ENCODE measurements around the gene UBALD2.
"Not testable (repeated sequence)": the region's sequence is repeated elsewhere in the genome, so short reads cannot be mapped to it uniquely, and the experiment has no call there.

UBALD2 gene

GRCh38 chr17:76277300-76278267 is 12.4 kb downstream of the UBALD2 start:
- DNase-seq (ENCODE audit: low read depth) = no peak

GRCh38 chr17:76278268-76278908 is 13.2 kb downstream of the UBALD2 start:
- DNase-seq (ENCODE audit: low read depth) = no peak

DNA sequence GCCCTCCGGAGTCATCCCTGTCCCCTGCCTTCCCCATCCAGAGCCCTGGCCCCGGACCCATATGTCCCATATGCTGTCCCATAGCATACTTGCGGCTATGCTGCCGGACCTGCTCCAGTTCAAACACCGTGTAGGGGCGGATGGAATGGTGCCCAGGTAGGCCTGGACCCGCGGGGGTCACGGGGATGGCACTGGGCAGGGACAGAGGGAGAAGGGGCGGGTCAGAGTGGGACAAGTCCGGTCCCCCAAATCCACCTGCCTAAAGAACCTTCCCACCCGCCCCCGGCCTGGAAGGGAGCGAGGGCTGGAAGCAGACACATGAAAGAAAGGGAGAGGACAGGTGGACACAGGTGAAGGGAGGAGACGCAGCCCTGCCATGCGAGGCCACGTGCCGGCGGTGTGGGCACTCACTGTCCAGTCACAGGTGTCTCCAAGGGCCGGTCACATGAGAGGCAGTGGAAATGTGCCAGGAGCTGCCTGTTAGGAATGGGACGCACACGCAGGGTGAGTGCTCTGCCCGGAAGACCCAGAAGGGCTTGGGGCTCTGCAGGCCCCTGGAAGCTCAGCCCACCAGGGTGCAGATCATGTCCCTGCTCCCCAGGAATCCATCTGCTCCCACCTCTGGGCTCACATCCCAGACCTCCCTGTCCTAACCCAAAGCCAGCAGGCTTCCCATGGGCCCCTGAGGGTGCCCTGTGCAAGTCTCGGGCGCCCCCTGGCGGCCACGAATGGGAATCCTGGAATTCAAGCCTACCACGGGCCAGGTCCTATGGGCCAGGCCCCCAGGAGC is 14.0 kb downstream of the UBALD2 start:
- peak; percentile 73 for DNase-seq (ENCODE audit: low read depth)

- no peak for DNase-seq (ENCODE audit: low read depth)
Measured at GRCh38 chr17:76279742-76280287, 14.7 kb downstream of the UBALD2 start.

DNA sequence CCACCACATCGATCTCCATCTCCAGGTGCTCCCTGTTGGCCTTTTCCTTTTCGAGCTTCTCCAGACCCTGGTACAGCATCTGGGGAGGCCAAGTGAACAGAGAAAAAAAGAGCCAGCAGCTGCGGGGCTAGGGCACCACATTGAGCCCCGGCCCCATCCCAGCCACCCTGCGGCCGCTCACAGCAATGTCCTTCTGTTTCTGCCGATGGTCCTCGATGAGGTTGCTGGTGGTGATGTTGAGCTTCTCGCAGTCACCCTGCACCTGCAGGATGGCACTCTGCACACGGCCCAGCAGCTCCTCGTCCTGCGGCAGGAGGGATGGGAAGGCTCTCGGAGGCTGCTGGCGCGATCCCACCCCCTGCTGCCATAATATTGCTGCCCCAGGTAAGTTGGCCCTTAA is 15.5 kb downstream of the UBALD2 start:
- no peak for DNase-seq (ENCODE audit: low read depth)

DNA sequence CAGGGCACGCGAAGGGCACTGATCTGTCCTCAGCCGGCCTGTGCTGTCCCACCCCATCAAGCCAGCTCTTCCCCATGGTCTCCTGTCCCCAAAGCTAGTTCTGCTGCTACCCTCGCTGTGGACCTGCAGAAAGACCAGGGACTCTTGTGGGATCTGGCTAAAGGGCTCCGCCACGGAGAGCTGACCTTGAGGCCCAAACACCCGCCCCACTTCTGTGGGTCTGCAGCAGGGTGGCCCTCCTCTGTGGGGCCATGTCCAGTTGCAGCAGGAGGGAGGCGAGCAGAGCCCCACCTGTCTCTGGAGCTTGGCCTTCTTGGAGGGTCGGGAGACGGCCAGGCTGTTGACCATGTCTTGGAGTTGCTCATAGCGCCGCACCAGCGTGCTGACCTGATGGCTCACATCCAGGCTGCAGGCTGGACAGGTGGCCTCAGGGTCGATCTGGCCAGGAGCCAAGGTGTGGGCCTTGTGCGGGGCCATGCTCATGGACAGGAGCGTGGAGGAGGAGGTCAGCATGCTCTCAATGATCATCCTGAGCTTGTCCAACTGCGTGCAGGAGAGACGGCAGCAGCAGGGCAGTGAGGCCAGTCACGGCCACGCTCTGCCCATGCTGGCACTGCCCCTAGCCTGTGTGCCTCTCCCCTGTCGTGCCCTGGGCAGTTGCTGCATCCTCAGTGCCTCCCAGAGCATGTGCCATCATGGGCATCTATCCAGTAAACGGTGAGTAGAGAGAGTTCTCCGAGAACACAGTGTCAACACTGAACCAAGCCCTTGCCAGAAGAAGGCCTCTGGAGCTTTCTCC is 16.6 kb downstream of the UBALD2 start:
- no peak for DNase-seq (ENCODE audit: low read depth)

DNA sequence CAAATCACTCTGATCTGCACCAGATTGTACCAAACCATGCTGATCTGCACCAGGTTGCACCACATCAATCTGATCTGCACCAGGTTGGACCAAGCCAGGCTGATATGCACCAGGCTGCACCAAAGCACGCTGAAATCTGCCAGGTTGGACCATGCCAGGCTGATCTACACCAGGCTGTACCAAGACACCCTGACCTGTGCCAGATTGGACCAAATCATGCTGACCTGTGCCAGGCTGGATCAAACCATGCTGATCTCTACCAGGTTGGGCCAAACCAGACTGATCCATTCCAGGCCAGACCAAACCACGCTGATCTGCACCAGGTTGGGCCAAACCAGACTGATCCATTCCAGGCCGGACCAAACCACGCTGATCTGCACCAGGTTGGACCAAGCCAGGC is 27.4 kb downstream of the UBALD2 start:
- no peak for DNase-seq (ENCODE audit: low read depth)

GRCh38 chr17:76293106-76293505 is 28.0 kb downstream of the UBALD2 start:
- no peak for DNase-seq (ENCODE audit: low read depth)

DNA sequence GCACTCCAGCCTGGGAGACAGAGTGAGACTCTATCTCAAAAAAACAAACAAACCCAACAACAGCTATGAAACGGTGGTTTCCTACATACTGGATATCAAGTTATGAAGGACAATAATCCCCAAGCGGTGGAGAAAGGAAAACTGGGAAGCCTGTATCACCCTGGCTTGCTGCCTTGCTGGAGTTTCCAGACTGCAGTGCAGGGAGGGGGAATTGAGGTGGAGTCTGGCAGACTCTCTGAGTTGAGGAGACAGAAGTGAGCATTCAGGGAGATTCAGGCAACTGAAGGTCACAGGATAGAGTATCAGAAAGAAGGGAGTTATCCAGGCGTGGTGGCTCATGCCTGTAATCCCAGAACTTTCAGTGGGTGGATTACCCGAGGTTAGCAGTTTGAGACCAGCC is 31.0 kb downstream of the UBALD2 start:
- DNase-seq (ENCODE audit: low read depth) = no peak

- no peak for DNase-seq (ENCODE audit: low read depth)
Measured at GRCh38 chr17:76296889-76297288, 31.7 kb downstream of the UBALD2 start.

- DNase-seq (ENCODE audit: low read depth) = no peak
Measured at GRCh38 chr17:76297436-76297835, 32.3 kb downstream of the UBALD2 start.

- DNase-seq (ENCODE audit: low read depth) = no peak
Measured at GRCh38 chr17:76304226-76305134, 39.3 kb downstream of the UBALD2 start.

DNA sequence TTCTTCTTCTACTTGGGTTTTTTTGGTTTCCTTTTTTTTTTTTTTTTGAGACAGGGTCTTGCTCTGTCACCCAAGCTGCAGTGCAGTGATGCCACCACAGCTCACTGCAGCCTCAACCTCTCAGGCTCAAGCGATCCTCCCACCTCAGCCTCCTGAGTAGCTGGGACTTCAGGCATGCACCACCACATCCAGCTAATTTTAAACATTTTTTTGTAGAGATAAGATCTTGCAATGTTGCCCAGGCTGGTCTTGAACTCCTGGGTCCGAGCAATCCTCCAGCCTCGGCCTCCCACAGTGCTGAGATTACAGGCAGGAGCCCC is 39.9 kb downstream of the UBALD2 start:
- DNase-seq (ENCODE audit: low read depth) = not testable (repeated sequence)

- DNase-seq (ENCODE audit: low read depth) = no peak
Measured at GRCh38 chr17:76307299-76307965, 42.3 kb downstream of the UBALD2 start.

- DNase-seq (ENCODE audit: low read depth) = no peak
Measured at GRCh38 chr17:76307966-76308338, 42.8 kb downstream of the UBALD2 start, which contains the start of gene QRICH2. Gene QRICH2, minus strand, starts transcription at chr17:76308276. Its CDS starts 278 bp downstream, at chr17:76307998.

DNA sequence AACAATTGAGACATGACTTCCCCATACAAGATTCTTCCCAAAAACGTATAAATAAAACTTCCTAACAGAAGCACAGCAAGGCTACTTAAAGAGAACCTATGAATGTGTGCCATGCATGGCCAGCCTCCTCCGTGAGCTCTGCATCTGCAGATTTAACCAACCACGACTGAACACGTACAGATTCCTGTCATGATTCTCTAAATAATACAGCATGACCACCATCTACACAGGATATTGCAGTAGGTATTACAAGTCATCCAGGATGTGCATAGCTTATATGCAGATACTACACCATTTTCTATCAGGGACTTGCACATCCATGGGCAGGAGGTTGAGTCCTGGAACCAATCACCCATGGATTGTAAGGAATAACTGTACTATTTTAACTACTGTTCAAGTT is 44.3 kb downstream of the UBALD2 start:
- DNase-seq (ENCODE audit: low read depth) = no peak

GRCh38 chr17:76312735-76313134 is 47.6 kb downstream of the UBALD2 start:
- no peak for DNase-seq (ENCODE audit: low read depth)

DNA sequence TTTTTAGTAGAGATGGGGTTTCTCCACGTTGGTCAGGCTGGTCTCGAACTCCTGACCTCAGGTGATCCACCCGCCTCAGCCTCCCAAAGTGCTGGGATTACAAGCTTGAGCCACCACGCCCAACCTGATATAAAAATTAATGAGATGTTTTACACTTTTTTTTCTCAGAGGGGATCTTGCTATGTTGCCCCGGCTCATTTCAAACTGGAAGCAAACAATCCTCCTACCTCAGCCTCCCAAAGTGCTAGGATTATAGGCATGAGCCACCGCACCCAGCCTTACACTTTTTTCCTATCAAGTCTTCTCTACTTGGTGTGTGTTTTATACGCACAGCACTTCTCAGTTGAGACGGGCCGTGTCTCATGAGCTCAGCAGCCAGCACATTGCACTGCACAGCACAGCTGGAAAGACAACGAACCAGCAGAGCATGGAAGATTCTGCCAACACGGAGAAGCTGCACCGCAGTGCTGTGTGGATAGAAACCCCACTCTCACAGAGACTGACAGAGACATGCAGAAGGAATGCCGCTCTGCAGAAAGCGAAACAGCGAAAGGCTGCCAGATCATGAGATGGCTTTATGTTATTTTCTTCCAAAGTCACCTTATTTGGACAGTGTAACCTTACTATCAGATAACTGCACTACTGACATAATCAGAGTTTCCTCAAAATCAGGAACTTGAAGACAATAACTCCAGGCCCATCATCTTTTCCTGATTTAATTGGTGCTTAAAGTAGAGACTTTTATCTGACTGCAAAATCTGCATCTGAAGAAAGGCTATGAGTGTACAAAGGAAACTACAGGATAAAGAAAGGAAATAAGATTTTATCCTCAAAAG is 49.5 kb downstream of the UBALD2 start:
- no peak for DNase-seq (ENCODE audit: low read depth)

GRCh38 chr17:76317535-76317934 is 52.4 kb downstream of the UBALD2 start:
- no peak for DNase-seq (ENCODE audit: low read depth)
